HG02973 (cell line): ENCODE results near the gene KLHL3.
"Not testable (repeated sequence)": the region's sequence is repeated elsewhere in the genome, so short reads cannot be mapped to it uniquely, and the experiment has no call there.

ENCODE experiments used
- ATAC-seq: cut with Tn5 transposase; IDR thresholded peaks from one replicate; pipeline ENCODE4 v1.9.1; 2021; ENCODE audit warnings: moderate library complexity; ENCODE audit not compliant: unreplicated experiment

KLHL3 gene

DNA sequence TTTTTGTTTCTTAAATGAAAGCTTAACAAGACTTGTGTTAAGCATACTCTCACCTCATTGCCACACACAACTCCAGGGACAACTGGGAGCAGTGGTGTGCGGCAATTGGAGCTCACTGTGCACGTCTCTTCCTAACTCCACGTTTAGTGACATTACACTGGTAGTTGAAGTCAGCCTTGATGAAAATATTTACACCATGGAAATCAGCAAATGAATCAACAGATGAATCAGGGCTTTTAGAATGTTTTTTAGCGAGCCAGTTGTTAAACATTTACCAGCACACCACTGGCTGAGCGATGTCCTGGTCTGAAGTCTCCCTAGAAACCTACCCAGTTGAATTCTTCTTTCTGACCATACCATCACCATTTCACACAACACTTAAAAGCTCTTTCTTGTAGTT lies 67.3 kb downstream of the KLHL3 start:
- no peak for ATAC-seq

DNA sequence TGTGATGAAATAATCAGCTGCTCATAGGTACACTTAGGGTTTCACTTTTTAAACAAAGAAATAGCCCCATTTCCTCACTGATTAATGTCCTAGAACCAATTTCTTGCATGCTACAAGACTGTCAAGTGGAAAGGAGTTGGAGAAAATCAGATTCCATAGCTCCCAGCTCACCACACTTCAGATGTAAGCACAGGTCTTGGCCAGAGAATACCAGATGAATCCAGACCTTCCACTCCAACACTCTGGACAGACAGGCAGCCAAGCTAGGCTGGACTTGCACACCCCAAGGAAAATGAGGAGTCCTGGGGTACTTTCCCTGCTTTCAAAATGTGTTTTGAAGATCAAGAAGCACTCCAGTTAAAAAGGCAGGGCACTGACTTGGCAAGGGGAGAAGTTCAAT lies 68.5 kb downstream of the KLHL3 start:
- no peak for ATAC-seq

DNA sequence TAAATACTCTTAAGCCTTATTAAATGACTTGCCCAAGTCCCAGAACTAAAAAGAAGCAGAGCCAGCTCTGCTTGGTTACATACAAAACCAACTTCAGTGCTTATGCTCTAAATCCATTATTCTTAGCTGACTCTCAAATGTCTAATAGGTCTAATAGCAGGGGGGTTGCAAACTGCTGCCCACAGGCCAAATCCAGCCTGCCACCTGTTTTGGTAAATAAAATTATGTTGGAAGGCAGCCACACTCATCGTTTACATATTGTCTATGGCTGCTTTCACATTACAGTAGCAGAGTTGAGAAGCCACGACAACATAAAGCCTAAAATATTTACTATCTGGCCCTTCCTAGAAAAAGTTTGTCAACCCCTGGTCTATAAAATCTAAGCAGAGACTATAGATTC lies 69.0 kb downstream of the KLHL3 start:
- ATAC-seq: no peak

DNA sequence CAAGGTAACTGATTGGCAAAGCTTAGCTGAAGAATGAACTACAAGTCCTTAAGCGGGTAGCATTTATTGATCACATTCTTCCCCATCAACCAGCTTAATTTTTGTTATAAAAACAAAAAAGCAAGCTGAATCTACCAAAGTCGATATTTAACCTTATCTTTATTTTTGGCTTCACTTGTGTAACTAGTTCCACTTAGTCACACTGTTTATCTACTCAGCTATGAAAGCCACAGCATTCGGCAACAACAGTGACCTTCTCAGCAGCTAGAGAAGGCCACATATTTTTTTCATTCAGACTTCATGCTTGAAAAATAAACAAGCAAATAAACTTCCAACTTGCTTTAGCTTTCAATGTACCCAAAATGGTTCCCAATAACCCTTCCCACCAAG lies 69.4 kb downstream of the KLHL3 start:
- ATAC-seq: peak; percentile 32

DNA sequence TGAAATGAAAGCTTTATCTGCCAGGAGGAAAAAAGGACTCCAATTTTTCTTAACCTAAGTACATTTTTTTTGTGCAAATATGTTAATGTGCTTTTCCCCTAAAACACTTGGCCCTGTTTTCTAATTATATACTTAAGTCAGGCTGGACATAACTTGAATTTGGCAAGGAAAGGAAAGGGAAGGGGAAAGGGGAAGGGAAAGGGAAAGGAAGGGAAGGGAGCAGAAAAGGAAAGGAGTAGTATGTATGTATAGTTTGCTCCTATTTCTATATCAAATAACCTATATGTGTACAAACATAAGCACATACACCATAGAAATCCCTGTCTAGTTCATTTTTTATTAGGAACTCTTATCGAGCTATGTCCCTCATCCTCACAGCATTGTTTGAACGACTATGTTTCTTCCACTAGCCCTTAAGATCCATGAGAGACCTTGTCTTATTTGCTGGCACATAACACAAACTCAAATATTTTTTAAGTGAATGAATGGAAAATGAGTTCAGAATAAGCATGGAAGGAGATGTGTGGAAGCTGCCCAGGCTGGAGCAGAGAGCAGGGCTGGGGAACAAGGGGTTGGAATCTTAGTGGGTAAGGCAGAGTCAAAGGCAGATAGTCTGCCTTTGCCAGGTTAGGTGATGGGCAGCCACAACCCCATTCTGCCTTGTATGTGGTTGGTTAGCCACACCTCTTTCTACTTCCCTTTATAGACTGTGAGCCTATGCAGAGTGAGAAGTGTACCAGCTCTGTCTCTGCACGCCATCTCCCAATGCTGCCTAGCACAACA lies 70.0 kb downstream of the KLHL3 start:
- ATAC-seq: peak; percentile 99

DNA sequence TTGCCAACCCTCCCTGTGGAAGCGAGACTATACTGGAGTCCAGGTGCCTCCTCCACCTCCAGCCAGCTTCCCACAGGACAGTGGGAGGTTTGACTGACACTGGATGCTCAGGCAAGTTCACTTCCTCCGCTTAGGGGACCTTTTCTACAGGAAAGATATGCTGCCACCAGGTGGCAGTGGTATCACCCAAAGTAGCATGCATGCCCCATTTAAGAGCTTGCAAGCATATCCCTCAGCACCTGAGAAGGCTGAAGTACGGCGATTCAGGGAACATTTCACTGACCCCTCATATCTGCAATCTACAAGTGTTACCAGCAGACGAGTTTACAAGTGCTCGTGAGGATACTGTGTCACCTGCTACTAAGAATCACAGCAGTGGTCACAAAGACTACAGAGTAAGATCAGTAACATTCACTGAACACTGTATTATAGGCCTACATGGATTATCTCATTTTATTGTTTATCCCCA lies 75.5 kb downstream of the KLHL3 start:
- peak; percentile 92 for ATAC-seq

DNA sequence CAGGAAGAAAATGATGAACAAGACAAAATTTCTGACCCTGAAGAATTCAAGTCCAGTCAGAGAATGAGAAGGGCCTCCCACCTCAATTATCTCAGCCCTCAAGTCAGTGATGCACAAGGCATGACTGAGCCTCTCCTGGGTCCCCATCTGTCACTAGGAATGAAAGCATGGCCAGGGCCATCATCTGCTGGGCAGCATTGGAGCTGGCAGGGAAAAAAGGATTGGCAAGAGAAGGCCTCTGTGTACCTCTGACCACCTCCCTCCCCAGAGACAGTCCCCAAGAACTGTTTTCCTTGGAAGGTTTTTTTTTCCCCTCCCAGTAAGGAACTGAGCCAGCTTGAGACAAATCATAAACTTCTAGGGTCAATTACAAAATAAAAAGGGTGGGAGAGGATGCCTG lies 76.7 kb downstream of the KLHL3 start:
- no peak for ATAC-seq

DNA sequence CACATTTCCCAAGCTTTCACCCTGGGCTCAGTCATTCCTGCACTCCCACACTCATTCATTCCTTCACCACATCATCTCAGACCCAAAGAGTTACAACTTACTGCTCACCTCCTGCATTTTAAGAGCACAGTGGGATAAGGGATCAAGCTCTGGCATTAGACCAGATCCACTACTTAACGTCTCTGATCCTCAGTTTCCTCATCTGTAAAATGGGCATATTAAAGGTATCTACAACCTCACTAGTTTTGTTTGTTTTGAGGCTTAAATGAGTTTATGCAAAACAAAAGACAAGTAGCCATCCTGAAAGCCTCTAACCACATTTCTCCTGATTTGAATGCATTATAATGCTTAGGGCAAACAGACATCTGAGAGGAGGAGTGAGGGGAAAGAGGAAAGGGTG lies 77.6 kb downstream of the KLHL3 start:
- ATAC-seq: no peak

DNA sequence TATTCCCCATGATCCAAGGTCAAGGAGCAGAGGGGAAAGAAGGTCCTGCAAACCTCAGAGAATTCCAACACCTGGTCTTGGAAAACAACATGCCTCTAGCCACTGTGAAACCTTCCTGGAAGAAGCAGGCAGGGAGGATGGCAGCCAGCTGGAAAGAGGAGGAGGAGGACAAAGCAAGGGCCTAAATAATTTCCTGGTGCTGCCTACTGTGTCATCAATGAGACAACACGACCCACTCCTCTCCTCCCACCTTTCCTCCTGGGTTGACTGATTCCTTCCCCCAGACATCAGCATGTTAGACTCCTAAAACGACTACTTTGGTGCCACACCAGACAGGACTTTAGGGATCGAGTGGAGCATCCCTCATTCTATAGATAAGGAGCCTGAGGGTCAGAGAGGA lies 78.8 kb downstream of the KLHL3 start:
- ATAC-seq: no peak

DNA sequence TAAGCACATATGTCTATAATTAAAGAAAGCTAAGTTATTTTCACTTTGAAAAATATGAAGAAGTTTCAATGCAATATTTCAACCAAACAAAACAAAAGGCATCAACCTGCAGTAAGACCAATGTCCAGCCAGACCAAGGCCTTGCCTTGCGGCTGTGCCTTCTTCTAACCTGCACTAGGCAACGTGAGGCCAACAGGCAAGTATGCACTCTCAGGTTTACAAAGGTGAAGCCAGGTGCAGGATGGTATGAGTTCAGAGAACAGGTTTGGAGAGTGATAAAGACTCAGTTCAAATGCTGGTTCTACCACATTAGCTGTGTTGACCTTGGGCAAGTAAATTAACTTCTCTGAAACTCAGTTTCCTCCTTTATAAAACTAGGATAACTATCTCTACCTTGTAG lies 79.3 kb downstream of the KLHL3 start:
- no peak for ATAC-seq

DNA sequence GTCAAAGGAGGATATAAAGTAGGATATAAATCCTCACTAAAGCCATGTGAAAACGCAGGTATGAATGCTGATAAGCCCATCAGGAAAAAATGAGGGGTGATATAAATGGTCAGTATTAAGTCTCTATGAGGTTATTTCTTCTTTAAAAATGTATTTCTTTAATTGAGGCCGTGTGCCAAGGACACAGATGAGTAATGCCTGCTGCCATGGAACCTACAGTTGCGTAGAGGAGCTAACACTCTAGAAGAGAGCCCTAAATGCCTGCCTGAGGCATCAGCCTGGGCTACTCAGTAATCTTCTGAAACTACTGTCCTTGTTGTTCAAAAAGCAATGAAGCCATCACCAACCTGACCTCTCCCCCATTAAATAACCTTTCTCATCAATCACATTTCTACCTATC lies 84.9 kb downstream of the KLHL3 start:
- ATAC-seq: no peak

DNA sequence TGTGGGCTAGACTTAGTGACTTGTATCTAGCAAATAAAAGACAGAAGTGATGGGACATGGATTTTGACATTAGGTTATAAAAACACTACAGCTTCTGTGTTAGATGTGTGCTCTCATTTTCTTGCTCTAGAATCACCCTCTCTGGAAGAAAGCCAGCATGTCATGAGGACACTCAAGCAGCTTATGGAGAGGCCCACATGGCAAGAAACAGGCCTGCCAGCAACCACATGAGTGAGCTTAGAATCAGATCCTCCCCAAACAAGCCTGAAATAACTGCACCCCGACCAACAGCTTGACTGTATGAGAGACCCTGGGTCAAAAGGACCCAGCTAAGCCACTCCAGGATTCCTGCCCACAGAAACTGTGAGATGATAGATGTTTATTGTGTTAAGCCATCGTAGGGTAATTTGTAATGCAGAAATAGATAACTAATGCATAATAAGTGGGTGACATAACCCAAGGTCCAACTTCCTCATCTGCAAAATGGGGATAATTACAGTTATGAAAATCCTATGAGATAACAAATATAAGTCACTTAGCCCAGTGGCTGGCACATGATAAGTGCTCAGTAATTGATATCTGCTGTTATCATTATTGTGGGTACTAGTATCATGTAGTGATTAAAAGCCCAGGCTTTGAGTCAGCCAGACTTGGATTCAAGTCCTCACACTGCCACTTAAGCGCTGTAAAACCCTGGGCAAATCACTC lies 86.5 kb downstream of the KLHL3 start:
- ATAC-seq: no peak

DNA sequence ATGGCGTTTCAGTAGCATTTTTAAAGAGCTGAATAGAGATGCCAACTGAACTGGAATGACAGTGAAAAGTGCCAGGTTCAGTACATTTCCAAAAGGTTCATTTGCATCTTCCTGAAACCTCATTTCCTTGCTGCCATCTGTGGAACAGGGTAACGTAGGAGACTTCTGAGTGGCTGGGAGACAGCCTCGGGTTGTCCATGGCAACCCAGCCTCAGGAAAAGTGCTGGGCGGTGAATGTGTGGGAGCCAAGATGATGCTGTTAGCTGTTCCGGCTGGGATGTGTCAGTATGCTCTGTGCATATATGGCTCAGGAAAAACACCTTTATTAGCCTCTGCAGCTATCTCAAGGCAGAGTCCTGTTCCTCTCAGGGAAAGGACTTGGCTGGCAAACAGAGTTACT lies 87.5 kb downstream of the KLHL3 start:
- no peak for ATAC-seq

DNA sequence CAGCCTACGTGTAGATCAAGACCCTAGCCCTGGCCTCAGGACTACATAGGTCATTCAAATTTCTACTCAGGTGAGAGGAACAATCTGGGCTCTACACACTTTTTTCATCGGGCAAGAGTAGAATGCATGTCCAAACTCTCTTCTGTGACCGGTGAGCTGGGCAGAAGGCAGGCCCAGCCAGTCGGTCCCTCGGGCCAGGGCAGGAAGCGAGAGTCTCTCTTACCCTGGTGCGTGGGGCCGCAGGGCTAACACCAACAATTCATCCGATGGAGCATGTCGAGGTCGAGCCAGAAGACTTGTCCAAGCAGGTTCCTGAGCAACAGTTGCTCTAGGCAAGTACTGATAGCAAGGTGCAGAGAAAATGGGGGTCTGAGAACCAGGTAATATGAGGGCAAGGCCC lies 88.5 kb downstream of the KLHL3 start:
- no peak for ATAC-seq

DNA sequence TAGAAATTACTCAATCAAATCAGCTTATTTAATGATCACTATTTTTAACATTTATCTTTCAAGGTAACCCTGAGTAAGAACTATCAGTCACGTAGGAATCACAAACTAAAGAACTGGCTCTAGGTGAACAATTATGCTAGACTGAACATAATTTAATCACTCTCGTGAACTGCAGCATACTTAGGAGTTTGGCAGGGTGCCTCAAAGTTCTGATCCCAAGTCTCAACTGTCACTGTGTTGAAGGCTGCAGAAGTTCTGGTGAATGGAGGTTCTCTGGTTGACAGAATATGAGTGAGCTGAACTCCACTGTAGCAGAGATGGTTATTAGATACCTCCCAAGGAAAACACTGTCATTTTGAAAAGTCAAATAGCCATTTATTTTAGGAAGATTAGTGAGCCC lies 89.1 kb downstream of the KLHL3 start:
- no peak for ATAC-seq

DNA sequence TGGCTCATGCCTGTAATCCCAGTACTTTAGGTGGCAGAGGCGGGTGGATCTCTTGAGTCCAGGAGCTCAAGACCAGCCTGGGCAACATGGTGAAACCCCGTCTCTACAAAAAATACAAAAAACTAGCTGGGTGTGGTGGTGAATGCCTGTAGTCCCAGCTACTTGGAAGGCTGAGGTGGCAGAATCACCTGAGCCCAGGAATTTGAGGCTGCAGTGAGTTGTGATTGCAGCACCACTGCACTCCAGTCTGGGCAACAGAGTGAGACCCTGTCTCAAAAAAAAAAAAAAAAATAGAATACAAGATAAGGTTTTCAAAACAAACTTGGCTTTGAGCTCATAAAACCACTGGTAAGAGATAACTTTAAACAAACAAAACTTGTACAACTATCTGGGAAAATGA lies 92.8 kb downstream of the KLHL3 start:
- not testable (repeated sequence) for ATAC-seq

DNA sequence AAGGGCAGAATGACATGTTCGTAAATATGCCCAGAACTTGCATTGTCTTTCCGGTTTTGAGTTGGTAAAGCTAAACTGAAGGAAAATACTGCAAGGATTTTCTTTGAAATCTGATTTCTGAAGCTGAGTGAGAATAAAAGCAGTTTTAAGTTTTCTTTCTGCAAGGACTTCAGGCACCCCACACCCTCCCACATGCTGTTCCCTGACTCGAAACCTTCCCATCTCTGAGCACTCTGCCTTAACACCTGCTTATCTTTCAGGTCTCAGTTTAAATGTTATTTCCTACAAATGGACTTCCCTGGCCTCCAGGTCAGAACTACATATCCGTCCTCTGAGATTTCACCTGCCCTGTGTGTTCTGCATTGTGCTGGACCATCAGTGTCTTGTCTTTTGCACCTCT lies 93.8 kb downstream of the KLHL3 start:
- no peak for ATAC-seq

DNA sequence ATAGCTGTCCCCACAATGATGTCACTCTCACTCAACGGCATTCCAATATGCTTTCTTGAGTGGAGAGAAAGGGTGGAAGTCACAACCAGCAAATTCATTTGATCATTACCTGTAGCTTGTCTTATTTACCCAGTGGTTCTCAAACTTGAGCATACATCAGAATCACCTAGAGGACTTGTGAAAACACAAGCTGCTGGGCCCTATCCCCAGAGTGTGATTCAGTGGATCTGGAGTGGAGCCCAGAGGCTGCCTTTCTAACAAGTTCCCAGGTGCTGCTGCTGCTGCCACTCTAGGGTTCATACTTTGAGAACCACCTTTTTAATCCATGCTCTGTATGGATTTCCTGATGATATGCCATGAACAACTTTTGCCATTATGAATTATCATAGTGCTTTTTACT lies 94.7 kb downstream of the KLHL3 start:
- no peak for ATAC-seq

DNA sequence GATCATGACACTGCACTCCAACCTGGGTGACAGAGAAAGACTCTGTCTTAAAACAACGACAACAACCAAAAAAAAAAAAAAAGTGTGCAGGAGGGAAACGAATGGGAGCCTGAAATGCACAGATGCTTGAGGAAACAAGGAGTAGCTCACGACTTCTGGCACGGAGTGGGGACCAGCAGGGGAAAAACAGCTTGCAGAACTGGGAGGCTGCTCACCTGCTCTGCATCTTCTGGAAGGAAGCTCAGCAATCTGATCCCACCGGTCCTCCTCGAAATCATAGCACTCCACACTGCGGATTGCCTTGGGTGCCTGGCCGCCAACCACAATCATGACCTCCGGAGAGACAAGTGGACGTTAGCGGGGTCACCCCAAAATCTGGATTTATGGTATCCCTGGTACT lies 96.2 kb downstream of the KLHL3 start:
- ATAC-seq: no peak

DNA sequence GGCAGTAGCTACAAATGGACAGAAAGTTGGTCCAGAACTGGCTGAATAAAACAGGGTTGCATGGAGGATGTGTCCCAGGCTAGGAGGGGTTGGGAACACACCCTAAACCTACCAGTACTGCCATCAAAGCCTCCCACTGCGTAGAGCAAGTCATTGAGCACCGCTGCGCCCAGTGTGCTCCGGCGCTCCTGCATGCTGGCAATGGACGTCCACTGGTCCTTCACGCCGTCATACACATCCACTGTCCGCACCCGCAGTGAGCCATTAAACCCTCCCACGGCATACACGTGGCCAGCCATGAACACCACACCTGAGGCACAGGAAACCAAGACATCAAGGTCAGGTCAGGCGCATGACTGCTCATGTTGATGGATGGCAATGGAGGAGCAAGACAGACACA lies 97.0 kb downstream of the KLHL3 start:
- no peak for ATAC-seq

DNA sequence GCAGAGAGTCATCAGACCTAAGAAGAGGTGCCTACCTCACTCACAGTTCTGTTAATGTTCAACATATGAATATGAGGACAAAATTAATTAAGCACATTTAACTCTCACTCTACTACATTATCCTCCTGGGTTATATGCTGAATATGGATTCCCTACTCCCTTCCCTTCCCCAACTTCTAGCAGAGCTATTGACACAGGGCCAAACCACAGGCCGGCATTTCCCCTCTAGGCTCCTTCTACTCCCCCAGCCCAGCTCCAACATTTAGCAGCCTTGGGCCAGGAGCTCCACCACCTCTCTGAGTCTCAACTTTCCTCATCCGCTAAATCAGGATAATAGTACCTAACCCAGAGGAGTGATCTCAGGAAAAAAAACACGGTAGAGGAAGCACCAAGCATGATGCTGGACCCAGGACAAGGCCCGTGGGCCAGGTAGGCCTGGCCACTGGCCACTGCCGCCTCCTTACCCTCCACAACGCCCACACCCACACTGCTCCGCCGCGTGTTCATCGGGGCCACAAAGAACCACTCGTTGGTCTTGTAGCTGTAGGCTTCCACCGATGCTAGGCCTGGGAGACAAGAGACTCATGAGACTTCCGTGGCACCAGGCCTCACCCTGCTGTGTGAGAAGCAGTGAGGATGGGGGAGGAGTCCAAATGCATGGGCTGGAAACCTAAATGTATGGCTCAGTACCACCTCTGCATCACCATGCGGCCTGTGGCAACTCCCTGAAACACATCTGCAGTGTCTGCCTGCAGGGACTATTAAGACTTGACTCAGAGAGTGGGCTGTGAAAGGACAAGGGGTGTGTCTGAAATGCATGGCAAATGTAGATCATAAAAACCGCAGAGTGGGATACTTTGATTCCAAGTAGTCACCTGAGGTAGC lies 98.8 kb downstream of the KLHL3 start:
- ATAC-seq: no peak

DNA sequence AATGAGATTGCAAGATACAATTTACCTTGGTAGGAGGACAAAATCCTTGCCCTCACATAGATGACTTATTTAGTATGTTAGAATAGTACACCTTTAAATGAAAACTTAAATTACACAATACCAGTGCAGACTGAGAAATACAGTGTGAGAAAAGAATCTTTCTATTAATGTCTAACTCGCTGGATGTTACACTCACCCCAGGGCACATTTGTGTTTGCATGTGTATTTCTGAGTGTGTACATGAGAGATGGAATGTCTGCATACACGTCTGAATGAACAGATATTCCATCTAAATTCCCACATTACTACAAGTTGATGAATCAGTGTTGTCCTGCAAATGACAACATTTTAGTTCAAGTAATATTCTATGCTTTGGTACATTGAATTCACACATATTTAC lies 99.8 kb downstream of the KLHL3 start:
- no peak for ATAC-seq
